Measurements from ENCODE around the gene DCHS2. TPM values are rescaled to one million over a fixed set of nuclear protein-coding genes. Genes with fewer than 3 reads are reported as not detected.

Gene DCHS2
- total RNA-seq, 1 donor from 2014 or later: not detected

DNA sequence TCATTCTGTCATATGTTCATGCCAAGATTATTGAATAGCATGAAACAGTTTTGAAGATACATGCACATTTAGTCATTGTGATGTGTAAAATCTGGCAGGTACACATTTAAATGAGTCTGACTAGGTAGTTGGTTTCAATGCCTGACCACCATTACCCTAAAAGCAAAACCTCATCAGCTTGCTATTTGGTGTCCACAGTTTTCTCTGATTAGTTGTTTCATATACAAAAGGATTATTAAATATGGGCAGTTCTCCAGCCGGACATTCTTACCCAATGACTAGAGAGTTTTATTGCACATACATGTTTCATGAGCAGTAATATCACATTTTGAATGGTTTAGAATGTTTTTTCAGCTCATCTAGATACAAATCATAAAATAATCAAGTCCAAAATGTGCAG is 23.7 kb downstream of the DCHS2 start:
- TF ChIP-seq CTCF (IDR thresholded peaks at IDR 0.05; ENCODE audit: insufficient read depth, low read length, severe bottlenecking): no peak
- Histone ChIP-seq H3K4me3 (ENCODE audit: low read depth, low read length) (no peak overlapping the region), H3K36me3 (ENCODE audit: control insufficient read depth, insufficient read depth, low read length) (no peaks in the 10 kb centered on the region), H3K27me3 (ENCODE audit: control insufficient read depth, insufficient read depth, low read length) (no peaks in the 10 kb centered on the region)
- DNase-seq (ENCODE audit: low read depth): peak; percentile 95
- FAIRE-seq: no peak

GRCh38 chr4:154466336-154466735 is 25.3 kb downstream of the DCHS2 start:
- Histone ChIP-seq H3K27me3 (ENCODE audit: control insufficient read depth, insufficient read depth, low read length) (no peaks in the 10 kb centered on the region), H3K36me3 (ENCODE audit: control insufficient read depth, insufficient read depth, low read length) (no peaks in the 10 kb centered on the region), H3K4me3 (ENCODE audit: low read depth, low read length) (no peak overlapping the region)
- DNase-seq (ENCODE audit: low read depth) (peak; percentile 22), FAIRE-seq (no peak)
- TF ChIP-seq CTCF (IDR thresholded peaks at IDR 0.05; ENCODE audit: insufficient read depth, low read length, severe bottlenecking): no peak

DNA sequence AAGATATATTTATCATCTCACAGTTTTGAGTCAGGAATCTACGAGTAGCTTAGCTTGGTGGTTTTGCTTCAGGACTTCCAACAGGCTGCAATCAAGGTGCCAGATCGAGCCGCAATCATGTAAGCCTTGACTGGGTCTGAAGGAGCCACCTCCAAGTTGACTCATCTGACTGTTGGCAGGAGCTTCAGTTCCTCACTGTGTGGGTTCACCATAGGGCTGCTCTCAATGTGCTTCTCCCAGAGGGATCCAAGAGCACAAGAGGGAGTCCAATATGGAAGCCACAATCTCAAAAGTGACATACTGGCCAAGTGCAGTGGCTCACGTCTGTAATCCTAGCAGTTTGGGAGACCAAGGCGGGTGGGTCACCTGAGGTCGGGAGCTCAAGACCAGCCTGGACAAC is 26.5 kb downstream of the DCHS2 start:
- FAIRE-seq: no peak
- TF ChIP-seq CTCF (IDR thresholded peaks at IDR 0.05; ENCODE audit: insufficient read depth, low read length, severe bottlenecking): no peak
- DNase-seq (ENCODE audit: low read depth): peak; percentile 18

GRCh38 chr4:154464654-154465053 is 26.9 kb downstream of the DCHS2 start:
- Histone ChIP-seq H3K27me3 (ENCODE audit: control insufficient read depth, insufficient read depth, low read length) (no peaks in the 10 kb centered on the region), H3K4me3 (ENCODE audit: low read depth, low read length) (no peak overlapping the region), H3K36me3 (ENCODE audit: control insufficient read depth, insufficient read depth, low read length) (no peaks in the 10 kb centered on the region)
- FAIRE-seq: no peak
- no peak for TF ChIP-seq CTCF (IDR thresholded peaks at IDR 0.05; ENCODE audit: insufficient read depth, low read length, severe bottlenecking)
- no peak for DNase-seq (ENCODE audit: low read depth)

More for the DNA sequence above, 26.5 kb downstream of the DCHS2 start:
- Histone ChIP-seq H3K27me3 (ENCODE audit: control insufficient read depth, insufficient read depth, low read length) (no peaks in the 10 kb centered on the region), H3K36me3 (ENCODE audit: control insufficient read depth, insufficient read depth, low read length) (no peaks in the 10 kb centered on the region), H3K4me3 (ENCODE audit: low read depth, low read length) (no peak overlapping the region)

DNA sequence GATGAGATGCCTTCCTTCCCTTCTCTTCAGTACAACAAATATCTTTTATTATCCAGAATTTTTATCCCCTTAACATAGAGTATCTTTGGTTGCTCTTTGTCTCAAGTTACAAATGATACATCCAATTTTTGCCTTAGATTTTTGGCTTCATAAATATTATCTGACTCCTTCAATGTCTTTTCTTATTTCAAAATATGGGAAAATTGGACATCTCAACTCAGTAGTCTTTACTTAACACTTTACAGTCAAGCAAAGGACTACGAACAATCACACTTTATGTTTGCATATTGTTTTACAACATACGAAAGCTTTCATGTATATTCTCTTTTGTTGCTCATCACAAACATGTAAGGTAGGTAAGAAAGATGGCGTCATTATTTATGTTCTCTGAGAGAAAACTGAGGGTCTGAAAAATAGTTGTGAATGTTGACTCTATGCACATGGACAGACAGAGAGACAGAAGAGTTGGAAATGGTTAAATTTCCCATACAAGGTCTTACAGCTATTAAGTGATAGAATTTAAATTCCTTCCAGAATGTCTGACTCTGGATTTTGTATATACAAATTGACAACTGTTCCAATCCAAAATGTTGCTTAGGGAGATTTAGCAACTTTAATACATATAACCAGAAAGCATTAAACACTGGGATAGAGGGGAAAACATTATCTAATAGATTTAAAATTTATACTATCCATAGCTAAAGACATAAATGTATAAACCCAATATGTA is 29.4 kb downstream of the DCHS2 start:
- Histone ChIP-seq H3K27me3 (ENCODE audit: control insufficient read depth, insufficient read depth, low read length) (no peaks in the 10 kb centered on the region), H3K4me3 (ENCODE audit: low read depth, low read length) (no peak overlapping the region), H3K36me3 (ENCODE audit: control insufficient read depth, insufficient read depth, low read length) (no peaks in the 10 kb centered on the region)
- DNase-seq (ENCODE audit: low read depth) (no peak), FAIRE-seq (no peak)
- TF ChIP-seq CTCF (IDR thresholded peaks at IDR 0.05; ENCODE audit: insufficient read depth, low read length, severe bottlenecking): no peak

DNA sequence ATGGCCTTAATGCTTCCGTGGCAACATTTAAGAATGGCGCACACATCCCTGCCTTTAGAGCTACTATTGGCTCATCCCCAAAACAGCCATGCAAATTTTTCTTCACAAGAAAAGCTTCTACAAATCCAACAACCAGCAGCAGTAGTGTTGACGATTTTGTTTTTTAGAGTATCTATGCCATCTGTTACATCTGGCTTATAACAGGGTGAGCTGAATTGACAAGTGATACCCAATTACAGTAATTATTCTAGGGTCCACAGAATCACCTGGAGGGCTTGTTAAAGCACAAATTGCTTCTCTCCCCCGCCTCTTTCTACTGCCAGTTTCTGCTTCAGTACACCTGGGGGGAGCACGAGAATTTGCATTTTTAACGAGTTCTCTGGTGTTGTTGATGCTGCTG is 34.1 kb downstream of the DCHS2 start:
- H3K27me3 ChIP-seq (ENCODE audit: control insufficient read depth, insufficient read depth, low read length): no peaks in the 10 kb centered on the region
- H3K36me3 ChIP-seq (ENCODE audit: control insufficient read depth, insufficient read depth, low read length): no peaks in the 10 kb centered on the region
- no peak for TF ChIP-seq CTCF (IDR thresholded peaks at IDR 0.05; ENCODE audit: insufficient read depth, low read length, severe bottlenecking)
- H3K4me3 ChIP-seq (ENCODE audit: low read depth, low read length): no peak overlapping the region
- FAIRE-seq (no peak), DNase-seq (ENCODE audit: low read depth) (no peak)
